GM12864 (cell line): ENCODE results near the gene ADAMTS19.
"Not testable (repeated sequence)": the region's sequence is repeated elsewhere in the genome, so short reads cannot be mapped to it uniquely, and the experiment has no call there.

ENCODE experiments used
- DNase-seq: peaks from one replicate; pipeline ENCODE4 v3.0.0-alpha.2; 2011; ENCODE audit warnings: low read depth
- H3K4me3 ChIP-seq: 2 replicates; pipeline ENCODE4 v1.5.1; 2011; ENCODE audit warnings: mild to moderate bottlenecking, low read depth, low read length, control low read depth
- TF ChIP-seq, protein P1 (sequence below): IDR thresholded peaks from 2 replicates; pipeline ENCODE4 v1.5.1; 2011; ENCODE audit warnings: low read depth, mild to moderate bottlenecking, moderate library complexity, low read length, control low read depth, inconsistent platforms; ENCODE audit errors: missing control alignments

The ADAMTS19 gene

GRCh38 chr5:129617206-129617605 lies 157.1 kb downstream of the ADAMTS19 start:
- TF ChIP-seq, protein P1, sequence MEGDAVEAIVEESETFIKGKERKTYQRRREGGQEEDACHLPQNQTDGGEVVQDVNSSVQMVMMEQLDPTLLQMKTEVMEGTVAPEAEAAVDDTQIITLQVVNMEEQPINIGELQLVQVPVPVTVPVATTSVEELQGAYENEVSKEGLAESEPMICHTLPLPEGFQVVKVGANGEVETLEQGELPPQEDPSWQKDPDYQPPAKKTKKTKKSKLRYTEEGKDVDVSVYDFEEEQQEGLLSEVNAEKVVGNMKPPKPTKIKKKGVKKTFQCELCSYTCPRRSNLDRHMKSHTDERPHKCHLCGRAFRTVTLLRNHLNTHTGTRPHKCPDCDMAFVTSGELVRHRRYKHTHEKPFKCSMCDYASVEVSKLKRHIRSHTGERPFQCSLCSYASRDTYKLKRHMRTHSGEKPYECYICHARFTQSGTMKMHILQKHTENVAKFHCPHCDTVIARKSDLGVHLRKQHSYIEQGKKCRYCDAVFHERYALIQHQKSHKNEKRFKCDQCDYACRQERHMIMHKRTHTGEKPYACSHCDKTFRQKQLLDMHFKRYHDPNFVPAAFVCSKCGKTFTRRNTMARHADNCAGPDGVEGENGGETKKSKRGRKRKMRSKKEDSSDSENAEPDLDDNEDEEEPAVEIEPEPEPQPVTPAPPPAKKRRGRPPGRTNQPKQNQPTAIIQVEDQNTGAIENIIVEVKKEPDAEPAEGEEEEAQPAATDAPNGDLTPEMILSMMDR = no peak
- H3K4me3 ChIP-seq = no peak overlapping the region
- DNase-seq = no peak

GRCh38 chr5:129619782-129620181 lies 159.7 kb downstream of the ADAMTS19 start:
- H3K4me3 ChIP-seq = no peak overlapping the region
- TF ChIP-seq, protein P1 = no peak
- no peak for DNase-seq

DNA sequence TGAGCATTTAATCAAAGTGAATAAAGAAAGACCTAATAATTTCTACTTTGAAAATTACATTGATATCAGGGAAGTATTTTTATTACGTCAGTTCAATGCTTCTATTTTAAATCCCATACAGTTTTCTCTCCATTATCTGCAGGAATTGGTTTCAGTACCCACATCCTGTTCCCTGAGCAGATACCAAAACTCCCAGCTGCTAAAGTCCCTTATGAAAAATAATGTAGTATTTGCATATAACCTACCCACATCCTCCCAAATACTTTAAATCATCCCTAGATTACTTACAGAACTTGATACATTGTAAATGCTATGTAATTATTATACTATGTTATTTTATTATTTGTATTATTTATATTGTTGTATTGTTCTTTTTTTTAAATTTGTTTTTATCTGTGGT lies 162.4 kb downstream of the ADAMTS19 start:
- DNase-seq = no peak
- no peak overlapping the region for H3K4me3 ChIP-seq
- TF ChIP-seq, protein P1 = no peak

- no peak for DNase-seq
- no peak overlapping the region for H3K4me3 ChIP-seq
- TF ChIP-seq, protein P1 = no peak
These were observed 169.5 kb downstream of the ADAMTS19 start for GRCh38 chr5:129629575-129629974.

DNA sequence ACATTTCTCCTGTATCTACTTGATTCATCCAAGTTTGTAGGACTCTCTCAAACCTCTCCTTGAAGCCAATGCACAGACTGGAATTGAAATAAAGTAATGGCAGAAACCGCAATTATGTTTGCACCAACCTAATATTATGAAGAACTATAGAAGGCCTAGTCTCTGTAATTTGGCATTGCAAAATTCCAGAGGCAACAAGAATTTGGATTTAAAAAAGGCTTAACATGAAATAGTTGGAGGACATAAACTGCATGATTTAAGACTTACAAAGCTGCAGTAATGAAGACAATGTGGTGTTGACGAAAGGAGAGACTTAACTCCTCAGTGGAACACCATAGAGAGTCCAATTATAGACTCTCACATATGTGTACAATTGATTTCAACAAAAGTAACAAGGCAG lies 170.0 kb downstream of the ADAMTS19 start:
- DNase-seq = no peak
- TF ChIP-seq, protein P1 = no peak

GRCh38 chr5:129631961-129632360 lies 171.9 kb downstream of the ADAMTS19 start:
- no peak overlapping the region for H3K4me3 ChIP-seq
- TF ChIP-seq, protein P1 = no peak
- no peak for DNase-seq

More for the DNA sequence above, 170.0 kb downstream of the ADAMTS19 start:
- H3K4me3 ChIP-seq = no peak overlapping the region

DNA sequence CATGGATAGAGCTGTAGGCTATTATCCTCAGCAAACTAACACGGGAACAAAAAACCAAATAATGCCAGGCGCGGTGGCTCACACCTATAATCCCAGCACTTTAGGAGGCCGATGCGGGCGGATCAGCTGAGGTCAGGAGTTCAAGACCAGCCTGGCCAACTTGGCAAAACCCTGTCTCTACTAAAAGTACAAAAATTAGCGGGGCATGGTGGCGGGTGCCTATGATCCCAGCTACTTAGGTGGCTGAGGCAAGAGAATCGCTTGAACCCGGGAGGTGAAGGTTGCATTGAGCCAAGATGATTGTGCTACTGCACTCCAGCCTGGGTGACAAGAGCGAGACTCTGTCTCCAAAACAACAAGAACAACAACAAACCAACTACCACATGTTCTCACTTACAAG lies 177.4 kb downstream of the ADAMTS19 start:
- H3K4me3 ChIP-seq, DNase-seq: not testable (repeated sequence)
